ENCODE measurements around the gene RAB26. TPM values are rescaled to one million over a fixed set of nuclear protein-coding genes. Genes with fewer than 3 reads are reported as not detected.

RAB26 gene
- total and polyA plus RNA-seq, 2 of the 13 experiments (the other 11 are each of a cell fraction or from before 2014, with no cell fraction given) = 0.86 to 3.6 TPM

- TF ChIP-seq ZSCAN21 (CRISPR knock-in tag; IDR thresholded peaks at IDR 0.05; ENCODE audit: borderline replicate concordance) (no peak), ATF7 (IDR thresholded peaks at IDR 0.05) (no peak), ATF7 (CRISPR knock-in tag; IDR thresholded peaks at IDR 0.05) (no peak), KMT2B (CRISPR knock-in tag; IDR thresholded peaks at IDR 0.05) (no peak; the same call in 1 of the 2 replicates), CC2D1A (CRISPR knock-in tag; IDR thresholded peaks at IDR 0.05) (no peak), ZBTB7A (CRISPR knock-in tag; IDR thresholded peaks at IDR 0.05) (no peak), MEF2D (CRISPR knock-in tag; IDR thresholded peaks at IDR 0.05) (peak; percentile 74), CREB1 (IDR thresholded peaks at IDR 0.05) (no peak), CREB1 (CRISPR knock-in tag; IDR thresholded peaks at IDR 0.05) (no peak; the same call in 1 of the 2 replicates), JARID2 (CRISPR knock-in tag; IDR thresholded peaks at IDR 0.05; ENCODE audit: insufficient replicate concordance) (no peak), FOXJ3 (CRISPR knock-in tag; IDR thresholded peaks at IDR 0.05; ENCODE audit: borderline replicate concordance) (peak; percentile 43; the same call in 1 of the 2 replicates), POGK (CRISPR knock-in tag; conservative IDR thresholded peaks at IDR 0.05) (no peak), TBX2 (CRISPR knock-in tag; IDR thresholded peaks at IDR 0.05; ENCODE audit: borderline replicate concordance) (peak; percentile 90), PHF8 (CRISPR knock-in tag; IDR thresholded peaks at IDR 0.05) (no peak), YEATS2 (CRISPR knock-in tag; IDR thresholded peaks at IDR 0.05; ENCODE audit: borderline replicate concordance) (no peak; the same call in 1 of the 2 replicates), KLF12 (CRISPR knock-in tag; IDR thresholded peaks at IDR 0.05; ENCODE audit: borderline replicate concordance) (0 out of 2 replicates have a peak, but pooled peaks have one; percentile 54), POLR2AphosphoS5 (IDR thresholded peaks at IDR 0.05; ENCODE audit: low read depth, low read length) (peak; percentile 54; the same call in 1 of the 2 replicates), FOXP1 (IDR thresholded peaks at IDR 0.05) (no peak), FOXP1 (CRISPR knock-in tag; IDR thresholded peaks at IDR 0.05) (peak; percentile 62), GZF1 (CRISPR knock-in tag; IDR thresholded peaks at IDR 0.05) (no peak; the same call in 1 of the 2 replicates), TAF15 (IDR thresholded peaks at IDR 0.05; ENCODE audit: low read depth, low read length, poor library complexity, severe bottlenecking) (no peak), PITX1 (CRISPR knock-in tag; IDR thresholded peaks at IDR 0.05) (peak; percentile 78), SP2 (CRISPR knock-in tag; IDR thresholded peaks at IDR 0.05) (no peak; the same call in 1 of the 2 replicates)
- TF ChIP-seq, protein P1, sequence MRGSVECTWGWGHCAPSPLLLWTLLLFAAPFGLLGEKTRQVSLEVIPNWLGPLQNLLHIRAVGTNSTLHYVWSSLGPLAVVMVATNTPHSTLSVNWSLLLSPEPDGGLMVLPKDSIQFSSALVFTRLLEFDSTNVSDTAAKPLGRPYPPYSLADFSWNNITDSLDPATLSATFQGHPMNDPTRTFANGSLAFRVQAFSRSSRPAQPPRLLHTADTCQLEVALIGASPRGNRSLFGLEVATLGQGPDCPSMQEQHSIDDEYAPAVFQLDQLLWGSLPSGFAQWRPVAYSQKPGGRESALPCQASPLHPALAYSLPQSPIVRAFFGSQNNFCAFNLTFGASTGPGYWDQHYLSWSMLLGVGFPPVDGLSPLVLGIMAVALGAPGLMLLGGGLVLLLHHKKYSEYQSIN (CRISPR knock-in tag; IDR thresholded peaks at IDR 0.05; ENCODE audit: borderline replicate concordance) = no peak
- TF ChIP-seq, protein P2, sequence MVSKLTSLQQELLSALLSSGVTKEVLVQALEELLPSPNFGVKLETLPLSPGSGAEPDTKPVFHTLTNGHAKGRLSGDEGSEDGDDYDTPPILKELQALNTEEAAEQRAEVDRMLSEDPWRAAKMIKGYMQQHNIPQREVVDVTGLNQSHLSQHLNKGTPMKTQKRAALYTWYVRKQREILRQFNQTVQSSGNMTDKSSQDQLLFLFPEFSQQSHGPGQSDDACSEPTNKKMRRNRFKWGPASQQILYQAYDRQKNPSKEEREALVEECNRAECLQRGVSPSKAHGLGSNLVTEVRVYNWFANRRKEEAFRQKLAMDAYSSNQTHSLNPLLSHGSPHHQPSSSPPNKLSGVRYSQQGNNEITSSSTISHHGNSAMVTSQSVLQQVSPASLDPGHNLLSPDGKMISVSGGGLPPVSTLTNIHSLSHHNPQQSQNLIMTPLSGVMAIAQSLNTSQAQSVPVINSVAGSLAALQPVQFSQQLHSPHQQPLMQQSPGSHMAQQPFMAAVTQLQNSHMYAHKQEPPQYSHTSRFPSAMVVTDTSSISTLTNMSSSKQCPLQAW (CRISPR knock-in tag; IDR thresholded peaks at IDR 0.05) = 0 out of 2 replicates have a peak, but pooled peaks have one; percentile 56
- TF ChIP-seq, protein P3, sequence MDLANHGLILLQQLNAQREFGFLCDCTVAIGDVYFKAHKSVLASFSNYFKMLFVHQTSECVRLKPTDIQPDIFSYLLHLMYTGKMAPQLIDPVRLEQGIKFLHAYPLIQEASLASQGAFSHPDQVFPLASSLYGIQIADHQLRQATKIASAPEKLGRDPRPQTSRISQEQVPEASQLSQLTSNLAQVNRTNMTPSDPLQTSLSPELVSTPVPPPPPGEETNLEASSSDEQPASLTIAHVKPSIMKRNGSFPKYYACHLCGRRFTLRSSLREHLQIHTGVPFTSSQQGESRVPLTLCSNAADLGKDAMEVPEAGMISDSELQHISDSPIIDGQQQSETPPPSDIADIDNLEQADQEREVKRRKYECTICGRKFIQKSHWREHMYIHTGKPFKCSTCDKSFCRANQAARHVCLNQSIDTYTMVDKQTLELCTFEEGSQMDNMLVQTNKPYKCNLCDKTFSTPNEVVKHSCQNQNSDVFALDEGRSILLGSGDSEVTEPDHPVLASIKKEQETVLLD (CRISPR knock-in tag; IDR thresholded peaks at IDR 0.05; ENCODE audit: low read depth) = no peak
Observed at GRCh38 chr16:2157480-2158261, 9.2 kb downstream of the RAB26 start (continued).
